Psoas muscle (tissue), 8 donors: ENCODE measurements around the gene POLN. TPM values are rescaled to one million over a fixed set of nuclear protein-coding genes. Genes with fewer than 3 reads are reported as not detected.

Source experiments
- ATAC-seq, 4 donors: fragments of 200-7000 bp; cut with Tn5 transposase; one replicate each; pipeline ENCODE4 v1.9.1; 2020; ENCODE audit warnings: moderate library complexity in 3 of 4, mild to moderate bottlenecking in 2 of 4
- DNase-seq, 2 donors: peaks; one replicate each; pipeline ENCODE4 v3.0.0-alpha.2; 2020
- H3K27ac ChIP-seq: fragments of 200-600 bp; one replicate; pipeline ENCODE4 v1.8.0; 2022
- H3K27me3 ChIP-seq, 3 donors: fragments of 200-600 bp in 1 of 3; one replicate each; pipeline versions ENCODE4 v1.6.1 to v1.8.0; 2013 to 2022; ENCODE audit warnings: low read length in 2 of 3, mild to moderate bottlenecking in 2 of 3, moderate library complexity in 1 of 3; ENCODE audit not compliant: insufficient read depth in 3 of 3
- H3K36me3 ChIP-seq, 2 donors: fragments of 200-600 bp in 1 of 2; one replicate each; pipeline versions ENCODE4 v1.6.1 to v1.8.0; 2013 to 2022; ENCODE audit warnings: low read depth in 1 of 2, mild to moderate bottlenecking in 1 of 2, moderate library complexity in 1 of 2; ENCODE audit not compliant: insufficient read depth in 1 of 2
- H3K4me1 ChIP-seq: fragments of 200-600 bp; one replicate; pipeline ENCODE4 v1.8.0; 2022
- H3K4me3 ChIP-seq: fragments of 200-600 bp; one replicate; pipeline ENCODE4 v1.8.0; 2022; ENCODE audit warnings: mild to moderate bottlenecking
- H3K9me3 ChIP-seq: fragments of 200-600 bp; one replicate; pipeline ENCODE4 v1.8.0; 2022
- CTCF ChIP-seq: fragments of 200-600 bp; IDR thresholded peaks from one replicate; pipeline ENCODE4 v1.8.0; 2022; ENCODE audit warnings: antibody characterized with exemption
- WGBS, 3 donors: extraction: QIAGEN DNeasy Blood & Tissue Kit; methylation state at CpG; one replicate each; pipeline versions ENCODE4 v1.1.6 to v1.1.7; 2013; 5-methylcytosine and 5-hydroxymethylcytosine counted together
- intact Hi-C, 2 donors: fragments of 100-400 bp; cut with DNase I; formaldehyde crosslinking; loops; one replicate each; pipeline versions ENCODE4 v1.11.0 to v1.14.2; 2022
- polyA plus RNA-seq, 3 donors: library from polyadenylated mRNA; stranded (reverse); fragments of 200-250 nt; gene quantifications; one replicate each; pipeline ENCODE4 v1.2.3, GENCODE V29; 2013
- total RNA-seq, 4 donors: library from RNA; stranded (reverse); fragmentation: NEBNext Ultra II Directional in 2 of 4; extraction: Animal tissue kit (Norgen Biotek cat#: 25700) in 2 of 4; gene quantifications; one replicate each; pipeline versions ENCODE4 v1.2.1 to v1.2.4, GENCODE V29; 2021 to 2023
- donor health status: healthy with polysubstance abuse.
- donor health status: DM: no; HTN: no; CAD: no; lungs with moderate emphysema.
- donor health status: Bipolar disorder and iron deficiency.
- donor health status: healthy.
- donor health status: DM: yes; HTN: yes; CAD: no.
- donor health status: DM: no; HTN: no; CAD: no.
- donor health status: DM: no; HTN: no; CAD: no.
- donor health status: DM: yes; HTN: yes; CAD: no.

Gene POLN
- total and polyA plus RNA-seq, 7 donors = 0.44 to 3.0 (median 0.95) TPM

GRCh38 chr4:2289311-2289954, 47.5 kb upstream of the POLN start:
- no peaks in the 10 kb centered on the region for H3K9me3 ChIP-seq
- H3K27ac ChIP-seq = no peak overlapping the region
- intact Hi-C loops = no loop called here
- H3K4me1 ChIP-seq = no peaks in the 10 kb centered on the region
- no peak for ATAC-seq
- no peak for TF ChIP-seq CTCF
- no peaks in the 10 kb centered on the region for H3K27me3 ChIP-seq
- H3K4me3 ChIP-seq = no peak overlapping the region
- no peaks in the 10 kb centered on the region for H3K36me3 ChIP-seq
- DNase-seq = no peak
- WGBS, 3 donors = 86 to 94% (median 89%) methylated on average over 14 of the region's 14 CpGs

- intact Hi-C loops = no loop called here
- Histone ChIP-seq H3K4me3 (no peak overlapping the region), H3K36me3 (no peaks in the 10 kb centered on the region), H3K27ac (no peak overlapping the region), H3K4me1 (no peaks in the 10 kb centered on the region), H3K9me3 (no peaks in the 10 kb centered on the region), H3K27me3 (no peaks in the 10 kb centered on the region)
- 90 to 92% (median 90%) methylated on average over 10 of the region's 10 CpGs for WGBS, 3 donors
- no peak for TF ChIP-seq CTCF
- ATAC-seq (no peak), DNase-seq (peak in 1 of 2 donors; percentile 9)
These were observed 46.2 kb upstream of the POLN start for GRCh38 chr4:2288051-2288541.

GRCh38 chr4:2287594-2287915, 45.6 kb upstream of the POLN start:
- no peak for DNase-seq

GRCh38 chr4:2286904-2287593, 45.1 kb upstream of the POLN start:
- no peak for DNase-seq
- whole genome bisulfite sequencing, 3 donors = 62 to 70% (median 62%) methylated on average over 19 of the region's 19 CpGs

More at GRCh38 chr4:2287594-2287915, 45.6 kb upstream of the POLN start:
- no peaks in the 10 kb centered on the region for H3K4me1 ChIP-seq
- no peaks in the 10 kb centered on the region for H3K36me3 ChIP-seq
- H3K27me3 ChIP-seq = no peaks in the 10 kb centered on the region
- H3K4me3 ChIP-seq = no peak overlapping the region
- 87 to 90% (median 90%) methylated on average over 9 of the region's 9 CpGs for WGBS, 3 donors
- TF ChIP-seq CTCF = no peak
- no peak for ATAC-seq
- no peak overlapping the region for H3K27ac ChIP-seq
- H3K9me3 ChIP-seq = no peaks in the 10 kb centered on the region
- intact Hi-C loops = no loop called here

More at GRCh38 chr4:2286904-2287593, 45.1 kb upstream of the POLN start:
- no peak overlapping the region for H3K4me3 ChIP-seq
- H3K4me1 ChIP-seq = no peaks in the 10 kb centered on the region
- no peaks in the 10 kb centered on the region for H3K9me3 ChIP-seq
- no peak for TF ChIP-seq CTCF
- H3K27me3 ChIP-seq = no peaks in the 10 kb centered on the region
- H3K27ac ChIP-seq = no peak overlapping the region
- no peak for ATAC-seq
- H3K36me3 ChIP-seq = no peaks in the 10 kb centered on the region
- intact Hi-C loops = no loop called here
